RWPE1 (cell line): Measurements from ENCODE around the gene TMEM139.
A peak's percentile ranks its signal among the peaks of the same experiment; 100 is the strongest.

Source experiments
- CTCF ChIA-PET: fragments of 350-600 bp; sonication (Branson Sonifier 250); formaldehyde crosslinking; extraction: SDS; loops from one replicate; lab custom pipeline; 2021; lab: Yijun Ruan, JAX
- POLR2A ChIA-PET: fragments of 400-600 bp; formaldehyde crosslinking; extraction: SDS; loops from one replicate; lab custom pipeline; 2020; ENCODE audit warnings: antibody characterized with exemption; ENCODE audit not compliant: low non-redundant PET; lab: Yijun Ruan, JAX
- DNase-seq: peaks from one replicate; pipeline ENCODE4 v3.0.0; 2012; ENCODE audit warnings: low spot score
- H3K27ac ChIP-seq: fragments of 450-650 bp; 2 replicates; pipeline ENCODE4 v1.5.1; 2017
- CTCF ChIP-seq: fragments of 450-650 bp; conservative IDR thresholded peaks from 2 replicates; pipeline ENCODE4 v1.5.1; 2017; ENCODE audit warnings: low read depth, mild to moderate bottlenecking

TMEM139 gene

GRCh38 chr7:143321242-143321641 lies 36.5 kb downstream of the TMEM139 start:
- no peak for DNase-seq
- TF ChIP-seq CTCF, result no peak
- H3K27ac ChIP-seq, result 0 out of 2 replicates have a peak overlapping the region, but pooled peaks have one; percentile 4
- ChIA-PET POLR2A (no interaction called here), CTCF (no interaction called here)

- POLR2A ChIA-PET, result no interaction called here
- CTCF ChIA-PET, result no interaction called here
- no peak overlapping the region for H3K27ac ChIP-seq
- no peak for DNase-seq
- TF ChIP-seq CTCF, result no peak
Measured at GRCh38 chr7:143321734-143322133, 37.0 kb downstream of the TMEM139 start.

- H3K27ac ChIP-seq, result no peak overlapping the region
- ChIA-PET POLR2A (no interaction called here), CTCF (no interaction called here)
- TF ChIP-seq CTCF, result no peak
- DNase-seq, result no peak
Measured at GRCh38 chr7:143322760-143323633, 38.2 kb downstream of the TMEM139 start.

GRCh38 chr7:143323653-143324052 lies 38.9 kb downstream of the TMEM139 start:
- H3K27ac ChIP-seq, result no peak overlapping the region
- ChIA-PET POLR2A (no interaction called here), CTCF (no interaction called here)
- DNase-seq, result no peak
- TF ChIP-seq CTCF, result no peak

GRCh38 chr7:143325240-143325639 lies 40.5 kb downstream of the TMEM139 start:
- no peak for DNase-seq
- CTCF ChIA-PET, result no interaction called here
- no peak for TF ChIP-seq CTCF
- POLR2A ChIA-PET, result no interaction called here
- H3K27ac ChIP-seq, result no peak overlapping the region

GRCh38 chr7:143327903-143328302 lies 43.1 kb downstream of the TMEM139 start:
- no peak overlapping the region for H3K27ac ChIP-seq
- CTCF ChIA-PET, result no interaction called here
- POLR2A ChIA-PET, result no interaction called here
- TF ChIP-seq CTCF, result no peak
- DNase-seq, result no peak
